GM23248 (cell line): Measurements from ENCODE around the gene SYT13.

Experiments
- EZH2 ChIP-seq: fragments of 200-600 bp; sonication (generic); IDR thresholded peaks from 2 replicates; pipeline ENCODE4 v1.6.1; 2018; ENCODE audit warnings: antibody characterized with exemption, mild to moderate bottlenecking; ENCODE audit not compliant: insufficient read depth, poor library complexity, severe bottlenecking
- EZH2phosphoT487 ChIP-seq: fragments of 200-600 bp; sonication (generic); IDR thresholded peaks from 2 replicates; pipeline ENCODE4 v1.6.1; 2018; ENCODE audit warnings: antibody characterized with exemption, moderate library complexity, mild to moderate bottlenecking, low read depth; ENCODE audit not compliant: insufficient read depth

GRCh38 chr11:45248501-45249011 is 37.6 kb downstream of the SYT13 start:
- TF ChIP-seq EZH2 (no peak), EZH2phosphoT487 (no peak)
